GM11168 (cell line): Measurements from ENCODE around the gene KCNK5.

Experiments
- in situ Hi-C: fragments of 300-500 bp; cut with MboI; formaldehyde crosslinking; loops from one replicate; pipeline ENCODE4 v1.12.0; 2022; ENCODE audit warnings: low sequenced_read_pairs; ENCODE audit not compliant: unreplicated experiment

KCNK5 gene

DNA sequence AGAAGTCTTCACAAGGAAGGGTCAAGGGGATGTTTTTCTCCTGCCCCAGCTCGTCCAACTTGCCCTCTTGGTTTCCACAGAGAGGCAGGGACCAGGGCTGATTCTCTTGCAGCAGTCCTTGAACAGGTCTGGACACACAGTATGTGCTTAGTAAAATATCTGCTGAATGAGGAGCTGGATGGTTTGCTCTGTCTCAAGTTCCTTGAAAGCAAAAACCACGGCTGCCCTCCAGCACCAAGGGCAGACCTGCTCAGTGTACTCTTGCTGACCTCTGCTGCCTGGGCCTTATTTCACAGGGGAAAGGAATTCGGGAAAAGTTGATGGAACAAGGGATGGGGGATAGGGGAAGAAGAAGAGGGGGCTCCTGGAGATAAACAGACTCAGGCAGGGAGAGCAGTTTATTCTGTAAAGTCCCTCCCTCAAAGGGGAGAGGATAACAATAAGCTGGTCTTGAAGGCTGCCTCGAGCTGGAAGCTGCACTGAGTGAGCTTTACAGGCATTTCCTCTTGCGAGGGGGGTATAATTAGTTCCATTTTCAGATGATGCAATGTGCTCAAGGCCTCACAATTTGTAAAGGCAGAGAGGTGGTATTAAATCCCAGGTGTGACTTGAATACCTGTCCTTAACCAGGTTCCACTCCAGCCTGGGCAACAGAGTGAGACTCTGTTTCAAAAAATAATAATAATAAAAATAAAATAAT, 10.3 kb downstream of the KCNK5 start:
- in situ Hi-C loops = no loop called here

- in situ Hi-C loops = no loop called here
Measured at GRCh38 chr6:39217177-39217864, 12.0 kb downstream of the KCNK5 start.

DNA sequence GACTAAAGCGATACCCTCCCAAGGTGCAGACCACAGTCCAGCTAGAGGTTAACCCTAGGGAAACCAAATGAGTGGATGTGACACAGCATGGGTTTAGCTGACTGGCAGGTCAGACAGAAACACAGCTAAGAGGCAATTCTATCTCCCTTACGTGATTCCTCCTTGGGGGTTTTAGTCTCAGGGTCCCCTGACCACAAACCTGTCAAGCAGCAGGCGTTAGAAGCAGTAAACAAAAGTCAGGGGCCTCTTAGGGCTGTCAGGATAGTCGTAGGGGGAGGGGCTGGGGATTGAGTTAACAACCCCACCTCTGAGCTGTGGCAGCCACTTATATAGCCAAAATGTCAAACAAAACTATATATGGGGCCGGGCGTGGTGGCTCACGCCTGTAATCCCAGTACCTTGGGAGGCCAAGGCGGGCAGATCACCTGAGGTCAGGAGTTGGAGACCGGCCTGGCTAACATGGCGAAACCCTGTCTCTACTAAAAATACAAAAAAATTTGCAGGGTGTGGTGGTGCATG, 13.6 kb downstream of the KCNK5 start:
- in situ Hi-C loops = no loop called here

GRCh38 chr6:39214846-39215639, 14.2 kb downstream of the KCNK5 start:
- in situ Hi-C loops = no loop called here

- in situ Hi-C loops = no loop called here
Measured at GRCh38 chr6:39214120-39214813, 15.0 kb downstream of the KCNK5 start.

GRCh38 chr6:39213195-39213920, 15.9 kb downstream of the KCNK5 start:
- in situ Hi-C loops = no loop called here

GRCh38 chr6:39211183-39211582, 18.1 kb downstream of the KCNK5 start:
- in situ Hi-C loops = no loop called here

- in situ Hi-C loops = no loop called here
Measured at GRCh38 chr6:39210450-39210849, 18.8 kb downstream of the KCNK5 start.

GRCh38 chr6:39209911-39210310, 19.4 kb downstream of the KCNK5 start:
- in situ Hi-C loops = no loop called here

DNA sequence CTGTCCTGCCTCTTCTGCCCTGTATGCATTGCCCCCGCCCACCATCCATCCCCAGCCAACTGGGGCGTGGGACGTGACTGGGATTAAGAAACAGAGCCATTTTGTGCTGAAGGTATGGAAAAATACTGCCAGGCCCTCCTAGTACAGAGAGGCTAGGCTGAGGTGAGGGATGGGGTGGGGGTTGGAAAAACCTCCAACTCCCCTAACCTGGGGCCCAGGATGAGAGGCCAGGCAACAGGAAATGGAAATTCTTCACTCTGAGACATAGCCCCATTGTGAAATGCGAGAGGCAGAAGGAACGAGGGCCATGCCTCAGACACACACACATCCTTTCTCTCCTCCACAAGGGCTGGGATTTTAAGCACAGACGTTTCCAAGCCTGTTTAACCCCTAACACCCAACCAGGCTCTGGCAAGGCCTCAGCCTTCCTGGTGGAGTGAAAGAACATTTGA, 19.9 kb downstream of the KCNK5 start:
- in situ Hi-C loops = no loop called here

GRCh38 chr6:39208223-39208739, 21.0 kb downstream of the KCNK5 start:
- in situ Hi-C loops = no loop called here

GRCh38 chr6:39207416-39208222, 21.7 kb downstream of the KCNK5 start:
- in situ Hi-C loops = no loop called here

DNA sequence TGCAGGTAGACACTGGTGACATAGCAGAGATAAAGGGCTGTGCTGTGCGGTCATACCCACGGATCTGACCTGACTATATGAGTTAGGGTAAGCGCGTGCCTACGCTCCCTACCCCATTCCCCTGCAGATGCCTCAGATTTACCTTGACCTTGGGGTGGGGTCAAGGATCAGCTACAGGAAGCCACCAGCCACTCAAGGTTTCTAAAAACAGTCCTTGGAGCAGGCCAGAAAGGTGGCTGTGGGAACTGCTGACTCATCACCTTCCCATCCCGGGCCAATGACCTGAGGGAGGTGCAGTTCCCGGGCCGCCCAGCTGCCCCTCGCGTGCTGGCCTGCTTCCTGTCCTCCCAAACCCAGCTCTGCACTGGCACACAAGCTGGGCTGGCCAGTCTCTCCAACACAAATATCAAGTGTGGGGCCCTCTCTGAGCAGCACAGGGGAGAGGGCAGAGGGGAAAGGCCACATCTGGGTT, 23.0 kb downstream of the KCNK5 start:
- in situ Hi-C loops = no loop called here

GRCh38 chr6:39204646-39205244, 24.5 kb downstream of the KCNK5 start:
- in situ Hi-C loops = no loop called here

GRCh38 chr6:39204160-39204495, 25.1 kb downstream of the KCNK5 start:
- in situ Hi-C loops = no loop called here

GRCh38 chr6:39203436-39204159, 25.7 kb downstream of the KCNK5 start:
- in situ Hi-C loops = no loop called here

GRCh38 chr6:39202166-39202565, 27.1 kb downstream of the KCNK5 start:
- in situ Hi-C loops = no loop called here
